Measurements from ENCODE around the gene TOGARAM2.

GRCh38 chr2:29046321-29046720, 65.2 kb downstream of the TOGARAM2 start:
- no peak for TF ChIP-seq MAX (IDR thresholded peaks at IDR 0.05)
- no peak for TF ChIP-seq REST (IDR thresholded peaks at IDR 0.05; ENCODE audit: low read depth)
- no peak for TF ChIP-seq FOXM1 (IDR thresholded peaks at IDR 0.05; ENCODE audit: borderline replicate concordance, low read depth)
- no peak for TF ChIP-seq EGR1 (IDR thresholded peaks at IDR 0.05)
- no peak for TF ChIP-seq TCF12 (IDR thresholded peaks at IDR 0.05; ENCODE audit: low read depth)
- no peak for TF ChIP-seq RAD21 (IDR thresholded peaks at IDR 0.05; ENCODE audit: low read depth)
- TF ChIP-seq TEAD4 (IDR thresholded peaks at IDR 0.05) = no peak
